DMS153 (cell line): ENCODE results near the gene CDK5RAP2.

Experiments
- DNase-seq: peaks from one replicate; lab custom pipeline; 2025; lab: John Stamatoyannopoulos, UW

The CDK5RAP2 gene

DNA sequence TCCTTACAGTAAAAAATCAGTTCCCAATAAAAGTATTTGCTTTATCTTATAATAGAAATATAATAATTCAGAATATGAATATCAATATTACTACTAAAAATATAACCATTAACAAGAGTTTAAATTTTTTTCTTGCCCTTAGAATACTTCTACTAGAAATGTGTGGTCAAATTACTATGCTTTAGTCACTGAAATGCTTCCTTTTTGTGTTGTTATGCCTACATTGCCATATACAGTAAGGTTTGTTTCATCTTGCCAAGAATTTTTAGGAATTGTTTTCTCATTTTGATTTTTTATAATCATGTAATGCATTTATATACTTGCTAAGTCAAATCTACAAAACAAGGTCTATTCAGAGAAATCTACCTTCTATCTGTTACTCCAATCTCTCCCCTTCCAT lies 181.7 kb downstream of the CDK5RAP2 start:
- no peak for DNase-seq

DNA sequence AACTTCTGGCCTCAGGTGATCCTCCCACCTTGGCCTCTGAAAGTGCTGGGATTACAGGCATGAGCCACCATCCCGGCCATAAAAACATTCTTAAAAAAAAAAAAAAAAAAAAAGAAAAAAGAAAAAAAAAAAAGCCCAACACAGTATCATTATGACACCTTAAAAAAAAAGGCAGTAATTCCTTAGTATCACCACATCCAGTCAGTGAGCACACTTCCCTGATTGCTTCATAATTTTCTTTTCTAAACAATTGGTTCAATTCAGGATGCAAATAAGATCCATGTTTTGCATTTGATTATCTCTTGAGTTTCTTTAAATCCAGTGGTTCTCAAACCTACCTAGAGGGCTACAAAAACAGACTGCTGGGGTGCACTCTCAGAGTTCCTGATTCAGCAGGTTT lies 182.5 kb downstream of the CDK5RAP2 start:
- DNase-seq = no peak

DNA sequence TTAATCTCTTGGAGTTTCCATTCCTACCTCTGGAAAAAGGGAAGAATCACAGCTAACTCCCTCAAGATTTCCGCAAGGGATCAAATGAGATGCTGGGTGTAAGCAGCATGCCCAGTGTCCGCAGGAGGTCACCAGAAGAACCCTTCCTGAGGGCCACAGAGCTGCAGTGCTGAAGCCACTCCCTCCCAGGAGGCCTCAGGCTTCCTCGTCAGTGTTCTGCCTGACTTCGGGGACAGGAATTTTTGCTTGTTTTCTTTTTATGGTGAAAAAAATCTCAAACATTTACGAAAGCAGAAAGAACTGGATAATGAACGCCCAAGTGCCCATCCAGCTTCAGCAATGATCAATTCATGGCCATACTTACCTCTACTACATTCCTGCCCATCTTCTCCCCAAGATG lies 183.0 kb downstream of the CDK5RAP2 start:
- no peak for DNase-seq

GRCh38 chr9:120396418-120396817 lies 183.5 kb downstream of the CDK5RAP2 start:
- DNase-seq = no peak

GRCh38 chr9:120395376-120395775 lies 184.6 kb downstream of the CDK5RAP2 start:
- no peak for DNase-seq

- DNase-seq = no peak
Observed at GRCh38 chr9:120394058-120394669, 185.8 kb downstream of the CDK5RAP2 start.

DNA sequence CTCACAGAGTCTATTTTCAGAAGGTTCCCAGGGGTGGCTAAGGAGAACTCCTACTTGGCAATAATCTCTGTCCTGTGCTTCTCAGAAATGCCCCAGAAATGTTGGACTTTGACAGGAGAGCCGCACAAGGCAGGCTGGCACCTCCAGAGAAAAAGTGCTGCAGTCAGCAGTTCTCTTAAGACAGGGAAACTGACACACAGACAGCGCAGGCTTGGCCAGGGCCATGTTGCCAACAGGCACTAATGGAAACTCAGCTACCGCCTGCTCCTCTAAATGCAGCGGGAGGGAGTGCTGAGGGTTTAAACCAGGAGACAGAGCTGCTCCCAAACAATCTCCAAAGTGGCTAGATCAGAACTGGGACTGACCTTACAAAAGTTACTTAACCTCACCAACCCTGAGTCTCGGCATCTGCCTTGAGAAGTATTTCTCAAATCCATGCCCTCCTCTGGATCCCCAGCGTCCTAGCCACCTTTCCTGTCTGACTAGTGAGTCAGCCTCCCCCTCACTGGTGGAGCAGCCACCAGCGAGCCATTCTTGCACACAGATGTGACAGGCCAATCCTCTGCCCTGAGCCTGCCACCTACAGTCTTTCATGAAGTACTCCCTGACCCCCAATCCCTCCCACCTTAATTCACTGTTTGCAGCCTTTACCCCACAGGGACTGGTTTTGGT lies 186.4 kb downstream of the CDK5RAP2 start:
- DNase-seq = no peak

DNA sequence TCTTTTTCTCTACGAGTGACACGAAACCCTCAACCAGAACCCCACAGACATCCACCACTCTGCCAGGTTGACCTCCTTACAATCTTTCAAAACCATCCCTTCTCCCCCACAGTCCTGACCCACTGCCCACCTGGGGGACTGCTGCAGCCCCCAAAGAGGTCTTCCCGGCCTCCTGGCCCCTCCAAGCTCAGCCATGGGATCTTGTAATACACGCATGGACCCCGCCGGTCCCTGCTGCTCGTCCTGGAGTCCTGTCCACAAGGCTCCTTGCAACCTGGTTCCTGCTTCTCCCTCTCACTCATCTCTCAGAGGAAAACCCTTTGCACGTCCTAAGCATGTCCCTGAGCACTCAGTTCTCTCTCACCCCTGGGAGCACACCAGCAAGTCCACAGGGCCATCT lies 187.3 kb downstream of the CDK5RAP2 start:
- no peak for DNase-seq

DNA sequence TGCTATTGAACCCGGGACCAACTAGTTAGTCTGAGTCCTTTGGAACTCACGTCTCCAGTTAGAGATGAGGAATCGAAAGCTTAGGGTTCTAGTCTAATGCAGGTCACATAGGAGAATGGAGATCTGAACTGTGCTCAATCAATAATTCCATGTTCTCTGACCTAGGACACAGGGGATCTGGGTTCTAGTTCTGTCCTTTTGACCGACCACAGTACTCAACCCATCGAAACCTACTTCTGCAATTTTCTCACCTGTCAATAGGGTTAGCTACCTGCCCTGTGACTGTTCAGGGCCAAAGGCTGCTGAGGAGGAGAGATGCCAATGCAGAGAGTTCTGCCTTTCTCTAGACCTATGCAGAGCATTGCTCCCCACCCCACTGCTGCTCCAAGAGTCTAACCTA lies 187.7 kb downstream of the CDK5RAP2 start:
- no peak for DNase-seq

GRCh38 chr9:120391691-120392090 lies 188.3 kb downstream of the CDK5RAP2 start:
- DNase-seq = no peak

GRCh38 chr9:120390637-120391190 lies 189.3 kb downstream of the CDK5RAP2 start:
- no peak for DNase-seq

GRCh38 chr9:120389867-120390266 lies 190.1 kb downstream of the CDK5RAP2 start:
- DNase-seq = no peak

GRCh38 chr9:120389300-120389699 lies 190.7 kb downstream of the CDK5RAP2 start:
- DNase-seq = no peak

GRCh38 chr9:120388003-120388855 lies 191.7 kb downstream of the CDK5RAP2 start:
- DNase-seq = no peak

DNA sequence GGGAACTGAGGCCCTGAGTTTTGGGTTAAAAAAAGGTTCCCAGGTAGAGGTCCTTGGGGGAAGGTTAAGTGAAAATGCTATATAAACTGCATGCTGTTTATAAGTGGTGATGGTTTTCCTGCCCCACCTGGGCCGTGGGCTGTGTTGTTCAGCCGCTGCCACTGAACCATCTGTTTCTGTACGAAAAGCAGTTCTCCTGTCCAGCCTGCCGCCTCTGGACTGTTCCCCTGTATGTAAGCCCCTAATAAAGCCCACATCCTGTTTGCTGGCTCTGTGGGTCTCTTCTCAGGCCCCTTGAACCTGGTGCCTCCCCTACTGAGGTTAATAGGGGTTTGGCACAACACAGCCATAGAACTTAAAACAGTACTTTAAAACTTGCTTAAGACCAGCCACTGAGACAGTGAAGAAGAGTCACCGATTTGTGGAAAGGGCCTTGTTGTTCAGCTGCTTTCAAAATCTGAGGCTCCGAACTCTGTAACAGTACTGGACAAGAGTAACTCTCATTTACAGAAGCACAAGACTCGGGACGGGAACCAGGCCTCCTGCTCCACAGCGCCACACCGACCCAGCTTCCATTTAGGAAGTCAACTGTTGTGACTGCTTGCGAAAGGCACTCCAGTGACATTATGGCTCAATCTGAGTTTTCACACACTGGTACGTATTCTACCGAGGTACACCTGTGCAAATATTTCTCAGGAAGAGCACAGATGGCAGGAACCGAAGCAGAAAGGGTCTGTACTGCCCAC lies 192.5 kb downstream of the CDK5RAP2 start:
- peak; percentile 98 for DNase-seq

GRCh38 chr9:120386390-120387131 lies 193.4 kb downstream of the CDK5RAP2 start:
- DNase-seq = peak; percentile 95

GRCh38 chr9:120385606-120386389 lies 194.2 kb downstream of the CDK5RAP2 start:
- DNase-seq = no peak

DNA sequence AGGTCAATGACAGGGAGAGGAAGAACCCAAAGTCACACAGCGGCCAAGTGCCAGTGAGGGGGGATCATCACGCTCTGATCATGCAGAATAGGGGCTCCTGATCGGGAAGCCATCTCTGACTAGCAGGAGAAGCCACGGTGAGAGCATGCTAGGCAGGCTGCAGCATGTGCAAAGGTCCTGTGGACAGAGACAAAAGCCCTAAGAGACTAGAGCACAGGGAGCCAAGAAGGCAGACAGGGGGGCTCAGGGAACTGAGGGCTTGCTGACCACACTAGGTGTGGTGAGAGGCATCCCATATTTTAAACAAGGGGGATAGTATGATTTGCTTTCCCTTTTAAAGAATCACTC lies 195.1 kb downstream of the CDK5RAP2 start:
- no peak for DNase-seq

- no peak for DNase-seq
Observed at GRCh38 chr9:120383999-120384924, 195.7 kb downstream of the CDK5RAP2 start.
